ENCODE data around the gene TMEM30A. TPM values are rescaled to one million over a fixed set of nuclear protein-coding genes. Genes with fewer than 3 reads are reported as not detected.

The TMEM30A gene
- total and polyA plus RNA-seq, 2 of the 13 experiments (the other 11 are each of a cell fraction or from before 2014, with no cell fraction given): 17.6 to 54.4 TPM

GRCh38 chr6:75307364-75308004, 22.9 kb upstream of the TMEM30A start (continued):
- TF ChIP-seq RERE (CRISPR knock-in tag; IDR thresholded peaks at IDR 0.05; ENCODE audit: low read depth) (no peak), TRIM24 (CRISPR knock-in tag; IDR thresholded peaks at IDR 0.05) (no peak), HNF1A (IDR thresholded peaks at IDR 0.05; ENCODE audit: low read depth) (no peak), HNF1A (CRISPR knock-in tag; IDR thresholded peaks at IDR 0.05; ENCODE audit: borderline replicate concordance) (no peak), ZNF784 (CRISPR knock-in tag; IDR thresholded peaks at IDR 0.05; ENCODE audit: borderline replicate concordance) (no peak), HNF4A (CRISPR knock-in tag; IDR thresholded peaks at IDR 0.05) (peak; percentile 22; the same call in 1 of the 2 replicates)

Measured in HepG2 (cell line).